Measurements from ENCODE around the gene CELSR1. TPM values are rescaled to one million over a fixed set of nuclear protein-coding genes. Genes with fewer than 3 reads are reported as not detected.
A peak's percentile ranks its signal among the peaks of the same experiment; 100 is the strongest.

The CELSR1 gene
- polyA plus RNA-seq, 3 donors, result 24.4 to 31.0 (median 26.7) TPM

- DNase-seq (ENCODE audit: extremely low read depth in 1 of 11, low read depth in 9 of 11, low spot score in 4 of 11), result no peak
These were observed 40.9 kb upstream of the CELSR1 start for GRCh38 chr22:46578251-46578823.

GRCh38 chr22:46577368-46578249 is 40.2 kb upstream of the CELSR1 start:
- DNase-seq (ENCODE audit: extremely low read depth in 1 of 11, low read depth in 9 of 11, low spot score in 4 of 11), result no peak

- peak in 2 of 11 donors; percentile 40 to 58 for DNase-seq (ENCODE audit: extremely low read depth in 1 of 11, low read depth in 9 of 11, low spot score in 4 of 11)
These were observed 39.3 kb upstream of the CELSR1 start for GRCh38 chr22:46576556-46577367.

GRCh38 chr22:46575911-46576555 is 38.6 kb upstream of the CELSR1 start:
- no peak for DNase-seq (ENCODE audit: extremely low read depth in 1 of 11, low read depth in 9 of 11, low spot score in 4 of 11)

GRCh38 chr22:46574993-46575910 is 37.8 kb upstream of the CELSR1 start:
- DNase-seq (ENCODE audit: extremely low read depth in 1 of 11, low read depth in 9 of 11, low spot score in 4 of 11), result no peak

- no peak for DNase-seq (ENCODE audit: extremely low read depth in 1 of 11, low read depth in 9 of 11, low spot score in 4 of 11)
These were observed 37.1 kb upstream of the CELSR1 start for GRCh38 chr22:46574438-46574992.

- DNase-seq (ENCODE audit: extremely low read depth in 1 of 11, low read depth in 9 of 11, low spot score in 4 of 11), result no peak
These were observed 36.5 kb upstream of the CELSR1 start for GRCh38 chr22:46573781-46574437.

- no peak for DNase-seq (ENCODE audit: extremely low read depth in 1 of 11, low read depth in 9 of 11, low spot score in 4 of 11)
These were observed 35.7 kb upstream of the CELSR1 start for GRCh38 chr22:46572911-46573780.

- no peak for DNase-seq (ENCODE audit: extremely low read depth in 1 of 11, low read depth in 9 of 11, low spot score in 4 of 11)
These were observed 34.3 kb upstream of the CELSR1 start for GRCh38 chr22:46571642-46572250.

- DNase-seq (ENCODE audit: extremely low read depth in 1 of 11, low read depth in 9 of 11, low spot score in 4 of 11), result no peak
These were observed 32.7 kb upstream of the CELSR1 start for GRCh38 chr22:46569848-46570695.

- no peak for DNase-seq (ENCODE audit: extremely low read depth in 1 of 11, low read depth in 9 of 11, low spot score in 4 of 11)
These were observed 31.8 kb upstream of the CELSR1 start for GRCh38 chr22:46569055-46569847.

- DNase-seq (ENCODE audit: extremely low read depth in 1 of 11, low read depth in 9 of 11, low spot score in 4 of 11), result no peak
These were observed 30.8 kb upstream of the CELSR1 start for GRCh38 chr22:46568102-46568809.

- DNase-seq (ENCODE audit: extremely low read depth in 1 of 11, low read depth in 9 of 11, low spot score in 4 of 11), result no peak
These were observed 30.1 kb upstream of the CELSR1 start for GRCh38 chr22:46567471-46567870.

All from renal cortex interstitium (tissue), 11 donors.